Endodermal cell (in vitro differentiated cells): Measurements from ENCODE around the gene ITIH5. TPM values are rescaled to one million over a fixed set of nuclear protein-coding genes. Genes with fewer than 3 reads are reported as not detected.
A peak's percentile ranks its signal among the peaks of the same experiment; 100 is the strongest.

Source experiments
- DNase-seq: peaks from one replicate; pipeline ENCODE4 v3.0.0-alpha.2; 2017
- H3K27ac ChIP-seq: 2 replicates; pipeline ENCODE4 v1.5.1; 2013; ENCODE audit warnings: mild to moderate bottlenecking, low read depth, low read length, moderate library complexity
- H3K27me3 ChIP-seq: 2 replicates; pipeline ENCODE4 v1.6.1; 2013; ENCODE audit warnings: mild to moderate bottlenecking, low read length, moderate library complexity; ENCODE audit not compliant: insufficient read depth, control insufficient read depth, poor library complexity, severe bottlenecking
- H3K36me3 ChIP-seq: 2 replicates; pipeline ENCODE4 v1.7.0; 2013; ENCODE audit warnings: mild to moderate bottlenecking, low read length, moderate library complexity; ENCODE audit not compliant: control insufficient read depth, insufficient read depth
- H3K4me1 ChIP-seq: one replicate; pipeline ENCODE4 v1.7.0; 2013; ENCODE audit warnings: low read length; ENCODE audit not compliant: control insufficient read depth, insufficient read depth
- H3K4me3 ChIP-seq: 2 replicates; pipeline ENCODE4 v1.5.1; 2013; ENCODE audit warnings: mild to moderate bottlenecking, low read length, moderate library complexity
- H3K9ac ChIP-seq: 2 replicates; pipeline ENCODE4 v1.6.1; 2013; ENCODE audit warnings: mild to moderate bottlenecking, low read length, moderate library complexity; ENCODE audit not compliant: poor library complexity, severe bottlenecking; ENCODE audit errors: extremely low read depth
- H3K9me3 ChIP-seq: 2 replicates; pipeline ENCODE4 v1.6.1; 2013; ENCODE audit warnings: mild to moderate bottlenecking, low read length, moderate library complexity; ENCODE audit not compliant: control insufficient read depth
- H3K27ac Mint-ChIP-seq: 2 replicates; pipeline ENCODE4 v1.8.0; 2020; ENCODE audit warnings: mixed read lengths
- H3K27me3 Mint-ChIP-seq: 2 replicates; pipeline ENCODE4 v1.8.0; 2021; ENCODE audit warnings: mild to moderate bottlenecking, mixed read lengths; ENCODE audit not compliant: insufficient read depth
- H3K36me3 Mint-ChIP-seq: 2 replicates; pipeline ENCODE4 v1.8.0; 2020; ENCODE audit warnings: low read depth, mixed read lengths
- H3K4me1 Mint-ChIP-seq: 2 replicates; pipeline ENCODE4 v1.8.0; 2020; ENCODE audit warnings: mixed read lengths
- H3K4me3 Mint-ChIP-seq: 2 replicates; pipeline ENCODE4 v1.8.0; 2020; ENCODE audit warnings: mild to moderate bottlenecking, moderate library complexity, mixed read lengths
- H3K9me3 Mint-ChIP-seq: 2 replicates; pipeline ENCODE4 v1.8.0; 2020; ENCODE audit warnings: mild to moderate bottlenecking, mixed read lengths
- WGBS, 2 experiments: methylation state at CpG; one replicate each; pipeline versions ENCODE4 v1.1.5 to v1.1.7; 2013; ENCODE audit warnings: missing lambda C conversion rate in 2 of 2, mixed read lengths in 1 of 2; ENCODE audit not compliant: insufficient coverage in 1 of 2, insufficient read length in 1 of 2; 5-methylcytosine and 5-hydroxymethylcytosine counted together
- total RNA-seq, 2 donors: library from RNA; stranded (reverse); fragmentation: NEBNext Ultra II Directional in 1 of 2; extraction: Animal tissue kit (Norgen Biotek cat#: 25700) in 1 of 2; gene quantifications; 2 replicates in 1 of 2; 3 replicates in 1 of 2; pipeline ENCODE4 v1.2.1, GENCODE V29; 2021
- TF ChIP-seq, protein P1 (sequence below): fragments of 200-600 bp; sonication (generic); conservative IDR thresholded peaks from 2 replicates; pipeline ENCODE4 v1.5.0; 2021; ENCODE audit warnings: antibody characterized with exemption, mild to moderate bottlenecking

The ITIH5 gene
- total RNA-seq, 2 donors from 2014 or later, result 2.9 to 5.3 TPM

DNA sequence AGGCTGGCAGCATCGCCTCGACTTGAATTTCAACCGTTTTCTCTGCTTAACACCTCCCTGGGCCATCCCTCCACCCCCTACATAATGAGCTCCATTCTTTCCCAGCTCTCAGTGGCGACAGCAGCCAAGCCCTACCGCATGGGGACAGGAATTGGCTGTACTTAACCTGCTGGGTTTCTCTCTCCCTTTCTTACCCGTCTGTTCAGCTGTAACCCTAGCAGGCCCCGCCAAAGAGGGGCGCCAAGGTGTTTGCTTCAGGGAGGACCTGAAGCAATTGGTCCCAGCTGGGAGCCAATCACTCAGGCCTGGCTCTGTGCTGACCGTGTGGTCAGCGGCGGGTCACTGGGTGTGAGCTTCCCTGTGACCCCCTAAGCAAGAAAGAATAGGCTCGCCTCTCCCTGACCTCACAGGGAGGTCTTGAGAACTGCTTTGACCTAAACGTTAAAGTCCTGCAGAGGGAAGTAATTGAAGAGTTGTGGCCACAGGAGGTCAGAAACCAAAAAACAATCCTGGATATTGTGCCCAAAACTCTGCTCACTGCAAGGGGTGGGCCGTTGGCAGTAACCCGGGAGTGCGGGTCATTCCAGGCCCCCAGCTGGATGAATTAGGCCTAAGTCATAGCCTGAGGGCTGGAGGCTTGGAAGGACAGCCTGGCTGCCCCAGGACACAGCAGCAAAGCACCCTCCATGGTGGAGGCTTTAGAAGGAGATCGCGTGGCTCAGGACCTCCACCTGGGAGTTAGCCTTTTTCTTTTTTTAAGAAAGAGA is 114.6 kb downstream of the ITIH5 start:
- Histone ChIP-seq H3K9me3 (no peaks in the 10 kb centered on the region), H3K27ac (no peak overlapping the region), H3K4me3 (no peak overlapping the region), H3K27me3 (no peaks in the 10 kb centered on the region), H3K36me3 (no peaks in the 10 kb centered on the region), H3K4me1 (peaks cover 6% of the 10 kb centered on the region), H3K9ac (no peak overlapping the region)
- Mint-ChIP-seq H3K27me3 (peaks cover 8% of the 10 kb centered on the region), H3K27ac (peak overlapping the region; percentile 91), H3K36me3 (no peaks in the 10 kb centered on the region), H3K4me1 (peaks cover 26% of the 10 kb centered on the region), H3K9me3 (no peaks in the 10 kb centered on the region), H3K4me3 (no peak overlapping the region)
- TF ChIP-seq, protein P1, sequence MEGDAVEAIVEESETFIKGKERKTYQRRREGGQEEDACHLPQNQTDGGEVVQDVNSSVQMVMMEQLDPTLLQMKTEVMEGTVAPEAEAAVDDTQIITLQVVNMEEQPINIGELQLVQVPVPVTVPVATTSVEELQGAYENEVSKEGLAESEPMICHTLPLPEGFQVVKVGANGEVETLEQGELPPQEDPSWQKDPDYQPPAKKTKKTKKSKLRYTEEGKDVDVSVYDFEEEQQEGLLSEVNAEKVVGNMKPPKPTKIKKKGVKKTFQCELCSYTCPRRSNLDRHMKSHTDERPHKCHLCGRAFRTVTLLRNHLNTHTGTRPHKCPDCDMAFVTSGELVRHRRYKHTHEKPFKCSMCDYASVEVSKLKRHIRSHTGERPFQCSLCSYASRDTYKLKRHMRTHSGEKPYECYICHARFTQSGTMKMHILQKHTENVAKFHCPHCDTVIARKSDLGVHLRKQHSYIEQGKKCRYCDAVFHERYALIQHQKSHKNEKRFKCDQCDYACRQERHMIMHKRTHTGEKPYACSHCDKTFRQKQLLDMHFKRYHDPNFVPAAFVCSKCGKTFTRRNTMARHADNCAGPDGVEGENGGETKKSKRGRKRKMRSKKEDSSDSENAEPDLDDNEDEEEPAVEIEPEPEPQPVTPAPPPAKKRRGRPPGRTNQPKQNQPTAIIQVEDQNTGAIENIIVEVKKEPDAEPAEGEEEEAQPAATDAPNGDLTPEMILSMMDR, result peak; percentile 43
- WGBS, 2 experiments, result 55 to 70% methylated on average over 9 to 18 of the region's 18 CpGs
- peak; percentile 89 for DNase-seq

DNA sequence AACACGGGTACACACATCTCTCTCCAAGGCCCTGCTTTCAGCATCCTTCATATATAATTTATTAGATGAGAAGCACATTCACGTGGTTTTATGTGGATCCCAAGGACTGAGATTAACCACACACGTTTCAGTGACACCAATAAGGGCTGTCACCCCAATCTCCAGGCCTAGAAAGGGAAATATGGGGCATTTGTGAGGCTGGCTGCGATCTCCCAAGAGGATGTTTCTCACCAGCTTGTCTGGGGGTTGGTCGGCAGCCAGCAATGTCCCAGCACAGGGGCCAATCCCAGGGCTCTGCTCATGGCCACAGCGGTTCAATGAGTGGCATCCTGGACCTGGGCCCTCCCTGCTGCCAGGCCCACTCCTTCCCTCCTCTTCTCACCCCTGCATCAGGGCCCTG is 115.5 kb downstream of the ITIH5 start:
- Mint-ChIP-seq H3K4me1 (peaks cover 26% of the 10 kb centered on the region), H3K27ac (no peak overlapping the region), H3K27me3 (peaks cover 8% of the 10 kb centered on the region), H3K36me3 (no peaks in the 10 kb centered on the region), H3K9me3 (no peaks in the 10 kb centered on the region), H3K4me3 (no peak overlapping the region)
- no peak for DNase-seq
- WGBS, 2 experiments, result 90 to 96% methylated on average over 5 to 6 of the region's 6 CpGs
- TF ChIP-seq, protein P1, result no peak
- Histone ChIP-seq H3K36me3 (no peaks in the 10 kb centered on the region), H3K27me3 (no peaks in the 10 kb centered on the region), H3K4me1 (peaks cover 6% of the 10 kb centered on the region), H3K9ac (no peak overlapping the region), H3K27ac (no peak overlapping the region), H3K4me3 (no peak overlapping the region), H3K9me3 (no peaks in the 10 kb centered on the region)

DNA sequence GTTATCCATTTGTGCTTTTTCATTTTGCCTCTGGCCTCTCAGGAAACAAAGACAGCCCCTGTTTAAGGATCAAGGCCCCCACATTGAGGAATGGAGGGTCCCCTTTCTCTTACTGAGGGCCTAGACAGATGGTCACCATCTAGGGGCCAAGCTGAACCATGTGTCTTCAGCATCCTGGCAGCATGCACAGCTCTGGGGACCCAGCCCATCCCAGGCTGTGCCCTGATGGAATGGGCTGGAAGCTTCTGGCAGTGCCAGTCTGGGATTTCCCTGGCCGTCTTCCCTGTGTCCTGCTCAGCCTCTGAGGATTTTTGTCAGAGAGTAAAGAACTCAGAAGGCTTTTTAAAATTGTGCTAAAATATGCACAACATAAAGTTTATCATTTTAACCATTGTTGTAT is 116.8 kb downstream of the ITIH5 start:
- TF ChIP-seq, protein P1, result no peak
- DNase-seq, result no peak
- Mint-ChIP-seq H3K27me3 (peaks cover 9% of the 10 kb centered on the region), H3K27ac (no peak overlapping the region), H3K9me3 (no peaks in the 10 kb centered on the region), H3K36me3 (no peaks in the 10 kb centered on the region), H3K4me3 (no peak overlapping the region), H3K4me1 (peaks cover 26% of the 10 kb centered on the region)
- Histone ChIP-seq H3K27ac (no peak overlapping the region), H3K4me1 (peaks cover 6% of the 10 kb centered on the region), H3K4me3 (no peak overlapping the region), H3K36me3 (no peaks in the 10 kb centered on the region), H3K9me3 (no peaks in the 10 kb centered on the region), H3K27me3 (no peaks in the 10 kb centered on the region), H3K9ac (no peak overlapping the region)
- 93 to 100% methylated on average over 1 of the region's 1 CpG for WGBS, 2 experiments
